ENCODE results near the gene HCN2.
"Not testable (repeated sequence)": the region's sequence is repeated elsewhere in the genome, so short reads cannot be mapped to it uniquely, and the experiment has no call there.

DNA sequence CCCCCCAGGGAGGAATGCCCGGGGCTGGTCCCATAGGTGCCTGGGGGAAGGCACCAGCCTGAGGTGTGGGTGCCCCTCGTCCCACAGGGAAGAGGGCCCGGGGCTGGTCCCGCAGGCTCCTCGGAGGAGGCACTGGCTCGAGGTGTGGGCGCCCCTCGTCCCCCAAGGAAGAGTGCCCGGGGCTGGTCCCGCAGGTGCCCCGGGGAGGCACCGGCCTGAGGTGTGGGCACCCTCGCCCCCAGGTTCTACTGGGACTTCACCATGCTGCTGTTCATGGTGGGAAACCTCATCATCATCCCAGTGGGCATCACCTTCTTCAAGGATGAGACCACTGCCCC is 13.6 kb downstream of the HCN2 start:
- TF ChIP-seq CBFB (CRISPR knock-in tag; IDR thresholded peaks at IDR 0.05; ENCODE audit: low read depth); ZNF121 (CRISPR knock-in tag; IDR thresholded peaks at IDR 0.05); OVOL2 (CRISPR knock-in tag; IDR thresholded peaks at IDR 0.05; ENCODE audit: borderline replicate concordance); ZNF263 (CRISPR knock-in tag; IDR thresholded peaks at IDR 0.05; ENCODE audit: low read depth); JUN (CRISPR knock-in tag; IDR thresholded peaks at IDR 0.05); RELA (CRISPR knock-in tag; IDR thresholded peaks at IDR 0.05; ENCODE audit: borderline replicate concordance): not testable (repeated sequence)
- TF ChIP-seq, protein P1, sequence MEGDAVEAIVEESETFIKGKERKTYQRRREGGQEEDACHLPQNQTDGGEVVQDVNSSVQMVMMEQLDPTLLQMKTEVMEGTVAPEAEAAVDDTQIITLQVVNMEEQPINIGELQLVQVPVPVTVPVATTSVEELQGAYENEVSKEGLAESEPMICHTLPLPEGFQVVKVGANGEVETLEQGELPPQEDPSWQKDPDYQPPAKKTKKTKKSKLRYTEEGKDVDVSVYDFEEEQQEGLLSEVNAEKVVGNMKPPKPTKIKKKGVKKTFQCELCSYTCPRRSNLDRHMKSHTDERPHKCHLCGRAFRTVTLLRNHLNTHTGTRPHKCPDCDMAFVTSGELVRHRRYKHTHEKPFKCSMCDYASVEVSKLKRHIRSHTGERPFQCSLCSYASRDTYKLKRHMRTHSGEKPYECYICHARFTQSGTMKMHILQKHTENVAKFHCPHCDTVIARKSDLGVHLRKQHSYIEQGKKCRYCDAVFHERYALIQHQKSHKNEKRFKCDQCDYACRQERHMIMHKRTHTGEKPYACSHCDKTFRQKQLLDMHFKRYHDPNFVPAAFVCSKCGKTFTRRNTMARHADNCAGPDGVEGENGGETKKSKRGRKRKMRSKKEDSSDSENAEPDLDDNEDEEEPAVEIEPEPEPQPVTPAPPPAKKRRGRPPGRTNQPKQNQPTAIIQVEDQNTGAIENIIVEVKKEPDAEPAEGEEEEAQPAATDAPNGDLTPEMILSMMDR (IDR thresholded peaks at IDR 0.05): not testable (repeated sequence)
- TF ChIP-seq, protein P2, sequence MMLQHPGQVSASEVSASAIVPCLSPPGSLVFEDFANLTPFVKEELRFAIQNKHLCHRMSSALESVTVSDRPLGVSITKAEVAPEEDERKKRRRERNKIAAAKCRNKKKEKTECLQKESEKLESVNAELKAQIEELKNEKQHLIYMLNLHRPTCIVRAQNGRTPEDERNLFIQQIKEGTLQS (CRISPR knock-in tag; conservative IDR thresholded peaks at IDR 0.05): not testable (repeated sequence)
- TF ChIP-seq, protein P3, sequence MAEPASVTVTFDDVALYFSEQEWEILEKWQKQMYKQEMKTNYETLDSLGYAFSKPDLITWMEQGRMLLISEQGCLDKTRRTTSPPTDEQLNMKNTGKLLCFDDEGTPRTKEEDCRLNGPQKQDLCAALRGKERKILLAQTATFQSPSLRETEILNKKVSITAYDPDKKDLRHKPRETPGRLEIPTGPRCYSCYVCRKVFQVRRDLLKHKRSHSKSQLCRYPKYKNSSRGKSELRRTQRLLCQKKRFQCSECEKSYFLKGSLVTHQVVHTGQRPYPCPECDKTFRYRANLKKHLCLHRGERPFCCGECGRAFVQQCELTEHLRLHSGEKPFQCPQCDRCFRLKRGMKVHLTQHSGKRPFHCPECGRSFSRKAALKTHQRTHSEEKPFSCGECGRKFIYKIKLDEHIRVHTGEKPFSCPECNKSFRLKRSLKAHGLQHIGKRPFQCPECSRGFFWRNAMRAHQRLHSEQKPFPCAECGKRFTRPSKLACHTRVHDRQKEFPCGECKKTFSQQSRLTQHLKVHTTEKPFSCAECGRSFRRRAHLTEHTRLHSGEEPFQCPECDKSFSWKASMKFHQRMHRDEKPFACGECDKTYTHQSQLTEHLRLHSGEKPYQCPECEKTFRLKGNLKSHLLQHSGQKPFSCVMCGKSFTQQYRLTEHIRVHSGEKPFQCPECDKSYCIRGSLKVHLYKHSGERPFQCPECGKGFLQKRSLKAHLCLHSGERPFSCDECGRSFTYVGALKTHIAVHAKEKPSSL (CRISPR knock-in tag; conservative IDR thresholded peaks at IDR 0.05): not testable (repeated sequence)
- TF ChIP-seq, protein P4, sequence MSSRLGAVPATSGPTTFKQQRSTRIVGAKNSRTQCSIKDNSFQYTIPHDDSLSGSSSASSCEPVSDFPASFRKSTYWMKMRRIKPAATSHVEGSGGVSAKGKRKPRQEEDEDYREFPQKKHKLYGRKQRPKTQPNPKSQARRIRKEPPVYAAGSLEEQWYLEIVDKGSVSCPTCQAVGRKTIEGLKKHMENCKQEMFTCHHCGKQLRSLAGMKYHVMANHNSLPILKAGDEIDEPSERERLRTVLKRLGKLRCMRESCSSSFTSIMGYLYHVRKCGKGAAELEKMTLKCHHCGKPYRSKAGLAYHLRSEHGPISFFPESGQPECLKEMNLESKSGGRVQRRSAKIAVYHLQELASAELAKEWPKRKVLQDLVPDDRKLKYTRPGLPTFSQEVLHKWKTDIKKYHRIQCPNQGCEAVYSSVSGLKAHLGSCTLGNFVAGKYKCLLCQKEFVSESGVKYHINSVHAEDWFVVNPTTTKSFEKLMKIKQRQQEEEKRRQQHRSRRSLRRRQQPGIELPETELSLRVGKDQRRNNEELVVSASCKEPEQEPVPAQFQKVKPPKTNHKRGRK (CRISPR knock-in tag; IDR thresholded peaks at IDR 0.05; ENCODE audit: borderline replicate concordance): not testable (repeated sequence)
- TF ChIP-seq, protein P5, sequence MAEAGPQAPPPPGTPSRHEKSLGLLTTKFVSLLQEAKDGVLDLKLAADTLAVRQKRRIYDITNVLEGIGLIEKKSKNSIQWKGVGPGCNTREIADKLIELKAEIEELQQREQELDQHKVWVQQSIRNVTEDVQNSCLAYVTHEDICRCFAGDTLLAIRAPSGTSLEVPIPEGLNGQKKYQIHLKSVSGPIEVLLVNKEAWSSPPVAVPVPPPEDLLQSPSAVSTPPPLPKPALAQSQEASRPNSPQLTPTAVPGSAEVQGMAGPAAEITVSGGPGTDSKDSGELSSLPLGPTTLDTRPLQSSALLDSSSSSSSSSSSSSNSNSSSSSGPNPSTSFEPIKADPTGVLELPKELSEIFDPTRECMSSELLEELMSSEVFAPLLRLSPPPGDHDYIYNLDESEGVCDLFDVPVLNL (CRISPR knock-in tag; IDR thresholded peaks at IDR 0.05; ENCODE audit: borderline replicate concordance, low read depth): not testable (repeated sequence)
- TF ChIP-seq, protein P6, sequence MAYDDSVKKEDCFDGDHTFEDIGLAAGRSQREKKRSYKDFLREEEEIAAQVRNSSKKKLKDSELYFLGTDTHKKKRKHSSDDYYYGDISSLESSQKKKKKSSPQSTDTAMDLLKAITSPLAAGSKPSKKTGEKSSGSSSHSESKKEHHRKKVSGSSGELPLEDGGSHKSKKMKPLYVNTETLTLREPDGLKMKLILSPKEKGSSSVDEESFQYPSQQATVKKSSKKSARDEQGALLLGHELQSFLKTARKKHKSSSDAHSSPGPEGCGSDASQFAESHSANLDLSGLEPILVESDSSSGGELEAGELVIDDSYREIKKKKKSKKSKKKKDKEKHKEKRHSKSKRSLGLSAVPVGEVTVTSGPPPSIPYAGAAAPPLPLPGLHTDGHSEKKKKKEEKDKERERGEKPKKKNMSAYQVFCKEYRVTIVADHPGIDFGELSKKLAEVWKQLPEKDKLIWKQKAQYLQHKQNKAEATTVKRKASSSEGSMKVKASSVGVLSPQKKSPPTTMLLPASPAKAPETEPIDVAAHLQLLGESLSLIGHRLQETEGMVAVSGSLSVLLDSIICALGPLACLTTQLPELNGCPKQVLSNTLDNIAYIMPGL (CRISPR knock-in tag; IDR thresholded peaks at IDR 0.05): not testable (repeated sequence)

Data from WTC11 (cell line).